Gastrocnemius medialis (tissue), 4 donors: ENCODE data around the gene NOP14. TPM values are rescaled to one million over a fixed set of nuclear protein-coding genes. Genes with fewer than 3 reads are reported as not detected.

Experiments
- total RNA-seq, 4 donors: library from RNA; depleted of rRNA; stranded (reverse); fragments of >200 nt; gene quantifications; one replicate each; pipeline versions ENCODE4 v1.1.0 to v1.2.3, GENCODE V29; 2016

Gene NOP14
- total RNA-seq, 4 donors from 2014 or later: 16.6 to 46.2 (median 36.2) TPM

Other genes starting within 250 kb of the NOP14 start
- 10 to 100 TPM; 36.1 to 81.9 (median 66.5) TPM for gene TNIP2, start 207.1 kb downstream of the NOP14 start, total RNA-seq
- gene SH3BP2, start 170.3 kb downstream of the NOP14 start, total RNA-seq: 10 to 100 TPM in 3 of 4 donors, 1 to 10 TPM in 1; 4.8 to 21.5 (median 12.0) TPM
- 100 to 1,000 TPM; 144 to 255 (median 178) TPM for gene ADD1, start 119.6 kb downstream of the NOP14 start, total RNA-seq
- 1 to 10 TPM; 2.8 to 5.8 (median 3.7) TPM for gene GRK4, start 165 bp upstream of the NOP14 start, total RNA-seq
- not detected for gene HTT-AS, start 111.1 kb upstream of the NOP14 start, total RNA-seq
- 10 to 100 TPM; 23.5 to 73.0 (median 51.1) TPM for gene HTT, start 111.3 kb upstream of the NOP14 start, total RNA-seq